Measurements from ENCODE around the gene GALNT13.

The GALNT13 gene

GRCh38 chr2:154229966-154230365 lies 358.2 kb downstream of the GALNT13 start:
- no peak for DNase-seq

GRCh38 chr2:154231021-154231420 lies 359.3 kb downstream of the GALNT13 start:
- DNase-seq: no peak

- DNase-seq: no peak
Measured at GRCh38 chr2:154233231-154233630, 361.5 kb downstream of the GALNT13 start.

- DNase-seq: no peak
Measured at GRCh38 chr2:154238252-154238651, 366.5 kb downstream of the GALNT13 start.

GRCh38 chr2:154240316-154240715 lies 368.6 kb downstream of the GALNT13 start:
- DNase-seq: no peak

- no peak for DNase-seq
Measured at GRCh38 chr2:154240921-154241379, 369.2 kb downstream of the GALNT13 start.

GRCh38 chr2:154242687-154243086 lies 371.0 kb downstream of the GALNT13 start:
- DNase-seq: no peak

- DNase-seq: no peak
Measured at GRCh38 chr2:154243685-154244084, 372.0 kb downstream of the GALNT13 start.

GRCh38 chr2:154244932-154245331 lies 373.2 kb downstream of the GALNT13 start:
- no peak for DNase-seq

GRCh38 chr2:154247503-154247902 lies 375.8 kb downstream of the GALNT13 start:
- no peak for DNase-seq

GRCh38 chr2:154256136-154256535 lies 384.4 kb downstream of the GALNT13 start:
- DNase-seq: no peak

- no peak for DNase-seq
Measured at GRCh38 chr2:154259030-154259429, 387.3 kb downstream of the GALNT13 start.

GRCh38 chr2:154261473-154262027 lies 389.8 kb downstream of the GALNT13 start:
- DNase-seq: no peak

- DNase-seq: no peak
Measured at GRCh38 chr2:154263206-154263605, 391.5 kb downstream of the GALNT13 start.

GRCh38 chr2:154264024-154264423 lies 392.3 kb downstream of the GALNT13 start:
- no peak for DNase-seq

- DNase-seq: no peak
Measured at GRCh38 chr2:154267983-154268382, 396.3 kb downstream of the GALNT13 start.

- no peak for DNase-seq
Measured at GRCh38 chr2:154280543-154280942, 408.8 kb downstream of the GALNT13 start.

GRCh38 chr2:154289870-154290269 lies 418.1 kb downstream of the GALNT13 start:
- no peak for DNase-seq

GRCh38 chr2:154291511-154291910 lies 419.8 kb downstream of the GALNT13 start:
- DNase-seq: no peak

GRCh38 chr2:154291927-154292326 lies 420.2 kb downstream of the GALNT13 start:
- no peak for DNase-seq

GRCh38 chr2:154293864-154294263 lies 422.1 kb downstream of the GALNT13 start:
- no peak for DNase-seq

- no peak for DNase-seq
Measured at GRCh38 chr2:154306266-154306970, 434.7 kb downstream of the GALNT13 start.

GRCh38 chr2:154307007-154307406 lies 435.3 kb downstream of the GALNT13 start:
- DNase-seq: no peak

- DNase-seq: no peak
Measured at GRCh38 chr2:154324601-154325000, 452.9 kb downstream of the GALNT13 start.

- DNase-seq: no peak
Measured at GRCh38 chr2:154329510-154329909, 457.8 kb downstream of the GALNT13 start.

Measured in activated CD8-positive, alpha-beta memory T cell treated with anti-CD3 and anti-CD28 coated beads, Interleukin-2, amount 50 U/mL, for 4 hours (primary cell).